MCF 10A (cell line): ENCODE results near the gene APLP1. TPM values are rescaled to one million over a fixed set of nuclear protein-coding genes. Genes with fewer than 3 reads are reported as not detected.

Source experiments
- BruUV-seq: library from RNA; stranded (reverse); fragments of 400-500 nt; replicated peaks from 2 replicates; lab custom pipeline; 2021; lab: Mats Ljungman, UMichigan
- CTCF ChIA-PET: fragments of 300-600 bp; sonication (Branson Sonifier 250); formaldehyde crosslinking; extraction: SDS; loops from one replicate; lab custom pipeline; 2021; ENCODE audit warnings: antibody characterized with exemption, inconsistent platforms; lab: Yijun Ruan, JAX
- POLR2A ChIA-PET: fragments of 300-600, 350-650 bp; sonication (Branson Sonifier 250); formaldehyde crosslinking; extraction: SDS; loops from one replicate; lab custom pipeline; 2020; ENCODE audit warnings: antibody characterized with exemption, inconsistent platforms; lab: Yijun Ruan, JAX
- DNase-seq: peaks from one replicate; pipeline ENCODE4 v3.0.0-alpha.2; 2018; ENCODE audit not compliant: unreplicated experiment
- H3K27ac Mint-ChIP-seq: one replicate; pipeline ENCODE4 v1.8.0; 2022; ENCODE audit warnings: mild to moderate bottlenecking, low read depth, mixed read lengths; ENCODE audit not compliant: unreplicated experiment
- H3K27me3 Mint-ChIP-seq: one replicate; pipeline ENCODE4 v1.8.0; 2022; ENCODE audit warnings: mixed read lengths; ENCODE audit not compliant: insufficient read depth, unreplicated experiment
- H3K36me3 Mint-ChIP-seq: one replicate; pipeline ENCODE4 v1.8.0; 2022; ENCODE audit warnings: mild to moderate bottlenecking, moderate library complexity, mixed read lengths; ENCODE audit not compliant: insufficient read depth, unreplicated experiment
- H3K4me1 Mint-ChIP-seq: one replicate; pipeline ENCODE4 v1.8.0; 2022; ENCODE audit warnings: mixed read lengths; ENCODE audit not compliant: insufficient read depth, unreplicated experiment
- H3K4me3 Mint-ChIP-seq: one replicate; pipeline ENCODE4 v1.8.0; 2022; ENCODE audit warnings: mild to moderate bottlenecking, moderate library complexity, mixed read lengths; ENCODE audit not compliant: unreplicated experiment
- H3K9me3 Mint-ChIP-seq: one replicate; pipeline ENCODE4 v1.8.0; 2022; ENCODE audit warnings: mixed read lengths; ENCODE audit not compliant: unreplicated experiment
- CTCF ChIP-seq: fragments of 200-600 bp; IDR thresholded peaks from one replicate; pipeline ENCODE4 v1.8.0; 2022; ENCODE audit warnings: antibody characterized with exemption, mild to moderate bottlenecking; ENCODE audit not compliant: unreplicated experiment
- intact Hi-C: fragments of 100-400 bp; cut with micrococcal nuclease; formaldehyde crosslinking; loops from 2 replicates; pipeline ENCODE4 v1.14.1; 2022
- total RNA-seq: library from RNA; stranded (reverse); gene quantifications from 2 replicates; pipeline ENCODE4 v1.2.3, GENCODE V29; 2022

Gene APLP1
- total RNA-seq, 1 experiment from 2014 or later, result 2.4 TPM

- intact Hi-C loops, result no loop called here
- Mint-ChIP-seq H3K4me1 (peaks cover 16% of the 10 kb centered on the region), H3K9me3 (no peaks in the 10 kb centered on the region), H3K4me3 (no peak overlapping the region), H3K27me3 (no peaks in the 10 kb centered on the region), H3K36me3 (no peaks in the 10 kb centered on the region), H3K27ac (no peak overlapping the region)
- ChIA-PET POLR2A (no interaction called here), CTCF (interaction anchor here (0.5 kb wide), 1 partner anchor 587 kb away, joined by 3 read pairs; no protein-coding TSS in a partner anchor)
- DNase-seq, result no peak
- no TSS peak for BruUV-seq
- no peak for TF ChIP-seq CTCF
Measured at GRCh38 chr19:35904311-35905068, 36.1 kb downstream of the APLP1 start.

GRCh38 chr19:35905178-35905727 is 36.9 kb downstream of the APLP1 start:
- POLR2A ChIA-PET, result no interaction called here
- no TSS peak for BruUV-seq
- Mint-ChIP-seq H3K4me1 (peaks cover 16% of the 10 kb centered on the region), H3K4me3 (no peak overlapping the region), H3K27me3 (no peaks in the 10 kb centered on the region), H3K36me3 (no peaks in the 10 kb centered on the region), H3K9me3 (no peaks in the 10 kb centered on the region), H3K27ac (no peak overlapping the region)
- CTCF ChIA-PET, result interaction anchor here (0.5 to 0.6 kb wide), 2 partner anchors 28 to 587 kb away, joined by 3 read pairs; no protein-coding TSS in a partner anchor
- DNase-seq, result no peak
- intact Hi-C loops, result no loop called here
- no peak for TF ChIP-seq CTCF

GRCh38 chr19:35907377-35907745 is 39.0 kb downstream of the APLP1 start:
- Mint-ChIP-seq H3K27ac (no peak overlapping the region), H3K36me3 (no peaks in the 10 kb centered on the region), H3K9me3 (no peaks in the 10 kb centered on the region), H3K27me3 (no peaks in the 10 kb centered on the region), H3K4me3 (no peak overlapping the region), H3K4me1 (peaks cover 9% of the 10 kb centered on the region)
- TF ChIP-seq CTCF, result no peak
- no TSS peak for BruUV-seq
- no peak for DNase-seq
- ChIA-PET POLR2A (no interaction called here), CTCF (no interaction called here)
- intact Hi-C loops, result no loop called here

- Mint-ChIP-seq H3K9me3 (no peaks in the 10 kb centered on the region), H3K4me1 (peaks cover 7% of the 10 kb centered on the region), H3K36me3 (no peaks in the 10 kb centered on the region), H3K4me3 (no peak within 1 kb of the TSS), H3K27ac (no peak within 1 kb of the TSS), H3K27me3 (no peaks in the 10 kb centered on the region)
- CTCF ChIA-PET, result interaction anchor here (1.4 kb wide), 1 partner anchor 23 kb away, joined by 4 read pairs; no protein-coding TSS in a partner anchor
- POLR2A ChIA-PET, result no interaction called here
- no peak for TF ChIP-seq CTCF
- intact Hi-C loops, result no loop called here
- no TSS peak for BruUV-seq
- no peak for DNase-seq
Measured at GRCh38 chr19:35908010-35908441, 39.7 kb downstream of the APLP1 start, which contains the start of gene TYROBP. TSS of gene TYROBP (minus strand) at chr19:35908295. CDS start at chr19:35908228, 67 bp downstream.
